Measurements from ENCODE around the gene POLR2I.

GRCh38 chr19:36103842-36104552 lies 10.7 kb downstream of the POLR2I start:
- TF ChIP-seq CTCF (IDR thresholded peaks at IDR 0.05; ENCODE audit: low read depth, low read length, missing input control) (no peak), MAX (IDR thresholded peaks at IDR 0.05) (no peak), SP1 (IDR thresholded peaks at IDR 0.05) (no peak), FOXA1 (IDR thresholded peaks at IDR 0.05) (no peak), NR2F2 (IDR thresholded peaks at IDR 0.05) (no peak), GABPA (IDR thresholded peaks at IDR 0.05 in 1 of 2, conservative IDR thresholded peaks at IDR 0.05 in 1 of 2) (no peak), RAD21 (IDR thresholded peaks at IDR 0.05) (no peak), ATF3 (IDR thresholded peaks at IDR 0.05) (no peak)
